Thyroid gland (tissue), 4 donors: ENCODE data around the gene SHPK. TPM values are rescaled to one million over a fixed set of nuclear protein-coding genes. Genes with fewer than 3 reads are reported as not detected.

Experiments
- DNase-seq, 2 donors: peaks; one replicate each; pipeline ENCODE4 v3.0.0-alpha.2; 2019
- H3K27ac ChIP-seq, 3 donors: fragments of 200-600 bp; sonication (generic); 1 replicate in 2 of 3; 2 replicates in 1 of 3; pipeline ENCODE4 v1.5.1; 2016 to 2019; ENCODE audit warnings: mild to moderate bottlenecking in 1 of 3, moderate library complexity in 1 of 3
- H3K27me3 ChIP-seq: fragments of 200-600 bp; sonication (generic); one replicate; pipeline ENCODE4 v1.5.1; 2019
- H3K36me3 ChIP-seq, 2 donors: fragments of 200-600 bp; sonication (generic); one replicate each; pipeline ENCODE4 v1.5.1; 2016 to 2019
- H3K4me1 ChIP-seq, 2 donors: fragments of 200-600 bp; sonication (generic); one replicate each; pipeline ENCODE4 v1.5.1; 2017 to 2019
- H3K4me3 ChIP-seq, 3 donors: fragments of 200-600 bp; sonication (generic); replicated peaks in 1 of 3; 1 replicate in 2 of 3; 2 replicates in 1 of 3; pipeline ENCODE4 v1.5.1; 2016; ENCODE audit warnings: mild to moderate bottlenecking in 1 of 3
- H3K9me3 ChIP-seq: fragments of 200-600 bp; sonication (generic); one replicate; pipeline ENCODE4 v1.5.1; 2017
- POLR2A ChIP-seq, 2 donors: fragments of 450-650 bp; IDR thresholded peaks; one replicate each; pipeline ENCODE4 v1.6.1; 2017; ENCODE audit warnings: antibody characterized with exemption in 2 of 2, mild to moderate bottlenecking in 2 of 2, moderate library complexity in 1 of 2
- WGBS, 2 donors: methylation state at CpG; one replicate each; pipeline ENCODE4 v1.1.5; 2017; 5-methylcytosine and 5-hydroxymethylcytosine counted together
- intact Hi-C: fragments of 100-400 bp; cut with DNase I; formaldehyde crosslinking; loops from one replicate; pipeline ENCODE4 v1.15.1; 2023
- total RNA-seq, 4 donors: library from RNA; depleted of rRNA; stranded (reverse); fragments of >200 nt; gene quantifications; one replicate each; pipeline ENCODE4 v1.2.3, GENCODE V29; 2016
- TF ChIP-seq, protein P1 (sequence below), 6 experiments: fragments of 200-600 bp in 3 of 6; fragments of 450-650 bp in 3 of 6; sonication (generic) in 3 of 6; IDR thresholded peaks; one replicate each; pipeline ENCODE4 v1.5.1; 2016 to 2019; ENCODE audit warnings: antibody characterized with exemption in 6 of 6, mild to moderate bottlenecking in 2 of 6, inconsistent platforms in 1 of 6, moderate library complexity in 1 of 6

SHPK gene
- total RNA-seq, 4 donors from 2014 or later, result 16.1 to 18.4 (median 17.6) TPM

DNA sequence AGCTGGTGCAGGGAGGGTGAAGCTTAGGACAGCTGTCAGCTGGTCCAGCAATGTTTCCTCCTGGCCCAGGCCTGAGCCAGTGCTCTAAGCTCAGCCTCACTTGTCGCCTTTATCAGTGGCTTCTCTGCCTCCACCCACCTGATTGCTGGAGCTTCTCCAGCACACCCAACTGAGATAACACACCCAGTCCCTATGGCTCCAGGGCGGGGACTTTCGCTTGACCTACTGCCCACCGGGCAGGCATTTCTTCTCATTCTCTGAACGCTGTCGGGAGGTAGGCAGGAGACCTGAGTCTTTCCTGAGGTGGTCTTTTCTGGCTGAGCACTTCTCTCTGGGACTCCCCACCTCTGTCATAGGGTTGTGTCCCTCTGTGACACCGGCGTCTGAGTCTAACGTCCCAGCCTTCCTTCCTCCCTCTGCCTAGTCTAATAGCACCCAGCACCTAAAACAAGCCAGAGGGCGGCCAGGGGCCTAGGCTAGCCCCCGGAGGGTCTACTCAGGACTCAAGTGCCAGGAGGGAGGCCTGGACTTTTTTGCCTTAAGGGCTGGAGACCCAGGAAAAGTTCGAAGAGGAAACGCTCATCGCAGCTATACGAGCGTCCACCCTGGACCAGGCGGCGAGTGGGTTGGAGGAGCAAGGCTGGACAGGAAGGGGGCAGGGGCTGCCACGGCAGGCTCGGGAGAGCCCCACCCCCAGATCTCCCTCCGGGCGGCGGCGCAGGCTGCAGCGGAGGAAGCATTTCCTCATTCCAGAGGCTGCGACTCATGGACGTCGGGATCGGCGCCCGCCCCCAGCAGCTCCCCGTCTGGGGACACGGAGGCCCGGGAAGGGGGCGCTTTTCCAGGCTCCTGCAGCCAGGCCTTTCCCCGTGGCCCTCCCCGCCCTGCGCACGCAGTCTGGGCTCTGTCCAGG lies 31.6 kb upstream of the SHPK start:
- no peaks in the 10 kb centered on the region for H3K27me3 ChIP-seq
- peak overlapping the region; percentile 72 to 94 (median 83) for H3K4me3 ChIP-seq
- 6 to 11% methylated on average over 13 to 15 of the region's 39 CpGs for whole genome bisulfite sequencing, 2 donors
- H3K4me1 ChIP-seq, result peaks cover 14 to 25% of the 10 kb centered on the region in 2 donors
- no peaks in the 10 kb centered on the region for H3K9me3 ChIP-seq
- TF ChIP-seq, protein P1, sequence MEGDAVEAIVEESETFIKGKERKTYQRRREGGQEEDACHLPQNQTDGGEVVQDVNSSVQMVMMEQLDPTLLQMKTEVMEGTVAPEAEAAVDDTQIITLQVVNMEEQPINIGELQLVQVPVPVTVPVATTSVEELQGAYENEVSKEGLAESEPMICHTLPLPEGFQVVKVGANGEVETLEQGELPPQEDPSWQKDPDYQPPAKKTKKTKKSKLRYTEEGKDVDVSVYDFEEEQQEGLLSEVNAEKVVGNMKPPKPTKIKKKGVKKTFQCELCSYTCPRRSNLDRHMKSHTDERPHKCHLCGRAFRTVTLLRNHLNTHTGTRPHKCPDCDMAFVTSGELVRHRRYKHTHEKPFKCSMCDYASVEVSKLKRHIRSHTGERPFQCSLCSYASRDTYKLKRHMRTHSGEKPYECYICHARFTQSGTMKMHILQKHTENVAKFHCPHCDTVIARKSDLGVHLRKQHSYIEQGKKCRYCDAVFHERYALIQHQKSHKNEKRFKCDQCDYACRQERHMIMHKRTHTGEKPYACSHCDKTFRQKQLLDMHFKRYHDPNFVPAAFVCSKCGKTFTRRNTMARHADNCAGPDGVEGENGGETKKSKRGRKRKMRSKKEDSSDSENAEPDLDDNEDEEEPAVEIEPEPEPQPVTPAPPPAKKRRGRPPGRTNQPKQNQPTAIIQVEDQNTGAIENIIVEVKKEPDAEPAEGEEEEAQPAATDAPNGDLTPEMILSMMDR (IDR thresholded peaks at IDR 0.05), result no peak
- no peak for TF ChIP-seq POLR2A (IDR thresholded peaks at IDR 0.05)
- intact Hi-C loops, result no loop called here
- H3K36me3 ChIP-seq, result peaks cover 15 to 21% of the 10 kb centered on the region in 2 donors
- H3K27ac ChIP-seq, result peak overlapping the region; percentile 89 to 99 (median 98)
- DNase-seq, result peak; percentile 84

DNA sequence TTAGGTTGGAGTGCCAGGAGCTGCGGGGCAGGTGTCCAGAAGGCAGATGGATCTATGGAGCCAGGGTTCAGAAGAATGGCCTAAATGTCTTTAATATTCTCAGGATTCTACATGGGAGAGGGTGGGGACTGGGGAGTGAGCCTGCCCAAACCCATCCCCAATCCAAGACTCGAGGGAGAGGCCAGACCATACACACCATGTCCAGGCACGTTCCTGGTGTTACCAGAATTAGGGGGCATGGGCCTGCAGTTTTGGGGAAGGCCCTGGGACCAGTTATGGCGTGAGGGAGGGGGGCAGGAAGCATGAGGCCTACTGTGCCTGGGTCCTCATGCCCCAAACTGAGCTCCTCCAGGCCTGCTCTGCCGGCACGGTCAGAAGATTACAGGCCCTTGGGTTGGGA lies 30.5 kb upstream of the SHPK start:
- WGBS, 2 donors, result 95% methylated on average over 6 of the region's 6 CpGs
- no peak for TF ChIP-seq POLR2A (IDR thresholded peaks at IDR 0.05)
- TF ChIP-seq, protein P1 (IDR thresholded peaks at IDR 0.05), result no peak
- peak overlapping the region in 1 of 3 donors; percentile 83 for H3K4me3 ChIP-seq
- no peaks in the 10 kb centered on the region for H3K9me3 ChIP-seq
- DNase-seq, result no peak
- H3K36me3 ChIP-seq, result peaks cover 15 to 21% of the 10 kb centered on the region in 2 donors
- no peak overlapping the region for H3K27ac ChIP-seq
- H3K27me3 ChIP-seq, result no peaks in the 10 kb centered on the region
- H3K4me1 ChIP-seq, result peaks cover 14 to 25% of the 10 kb centered on the region in 2 donors
- intact Hi-C loops, result no loop called here

DNA sequence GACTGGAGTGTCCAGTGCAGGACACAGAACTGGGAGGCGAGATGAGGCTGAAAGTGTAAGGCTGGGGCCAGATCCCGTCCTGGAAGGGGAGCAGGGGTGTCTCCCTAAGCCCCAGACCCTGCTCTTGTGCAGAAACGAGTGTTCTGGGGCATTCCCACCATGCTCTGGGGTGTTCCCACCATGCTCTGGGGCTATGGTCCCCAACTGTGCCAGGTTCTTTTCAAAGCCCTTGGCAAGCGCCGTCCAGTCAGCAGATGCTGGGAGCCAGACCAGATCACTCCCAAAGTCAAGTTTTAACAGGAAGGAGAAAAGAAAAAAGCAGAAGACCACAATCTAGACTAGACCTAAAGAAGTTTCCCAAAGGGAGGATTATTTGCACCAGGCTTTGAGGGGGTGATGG lies 29.8 kb upstream of the SHPK start:
- Histone ChIP-seq H3K9me3 (no peaks in the 10 kb centered on the region), H3K27me3 (no peaks in the 10 kb centered on the region), H3K27ac (no peak overlapping the region), H3K36me3 (peaks cover 15 to 21% of the 10 kb centered on the region in 2 donors), H3K4me1 (peaks cover 14 to 25% of the 10 kb centered on the region in 2 donors), H3K4me3 (no peak overlapping the region)
- no peak for TF ChIP-seq POLR2A (IDR thresholded peaks at IDR 0.05)
- TF ChIP-seq, protein P1 (IDR thresholded peaks at IDR 0.05), result no peak
- 75 to 92% methylated on average over 5 of the region's 5 CpGs for whole genome bisulfite sequencing, 2 donors
- intact Hi-C loops, result no loop called here
- no peak for DNase-seq

DNA sequence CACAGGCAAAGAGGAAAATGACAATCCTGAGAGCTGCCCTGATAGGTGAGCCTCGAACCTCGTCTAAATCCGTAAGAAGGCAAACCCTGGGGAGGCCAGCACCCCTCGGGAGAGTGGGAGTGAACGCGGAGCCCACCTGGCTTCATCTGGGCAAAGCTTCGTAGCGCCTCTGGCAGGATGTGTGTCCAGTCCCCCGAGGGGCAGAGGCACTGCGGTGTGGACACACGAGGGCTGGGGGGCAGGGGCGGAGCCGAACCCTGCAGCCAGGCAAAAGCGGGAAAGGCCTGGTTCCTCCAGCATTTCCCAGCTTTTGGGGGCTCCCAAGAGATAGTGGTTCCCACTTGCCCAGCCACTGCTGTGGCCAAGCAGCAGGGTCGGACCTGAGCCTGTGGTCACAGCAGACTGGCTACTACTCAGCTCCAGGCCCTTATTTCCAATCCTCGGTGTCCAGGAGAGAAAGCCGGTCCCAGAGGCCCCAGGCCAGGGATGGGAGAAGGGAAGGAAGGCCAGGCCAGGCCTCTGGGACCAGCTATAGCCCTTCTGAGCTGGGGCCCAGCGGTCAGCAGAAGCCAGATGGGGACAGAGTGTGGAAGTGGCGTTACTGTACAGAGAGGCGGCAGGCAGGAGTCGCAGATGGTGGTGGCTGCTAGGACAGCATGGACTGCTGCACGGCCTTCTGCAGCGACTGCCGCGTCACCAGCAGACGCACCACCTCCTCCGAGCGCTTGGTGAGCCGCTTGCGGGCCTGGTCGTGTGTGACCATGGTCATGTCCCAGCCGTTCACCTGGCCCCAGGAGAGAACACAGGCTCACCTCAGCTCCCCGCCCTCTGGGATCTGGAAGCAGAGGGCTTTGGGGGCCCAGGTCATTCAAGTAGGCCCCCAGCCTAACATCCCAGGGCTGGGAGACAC lies 27.3 kb upstream of the SHPK start:
- peaks cover 5 to 27% of the 10 kb centered on the region in 2 donors for H3K4me1 ChIP-seq
- no peak for DNase-seq

More for the DNA sequence above, 27.3 kb upstream of the SHPK start:
- peaks cover 15 to 21% of the 10 kb centered on the region in 2 donors for H3K36me3 ChIP-seq
- TF ChIP-seq, protein P1 (IDR thresholded peaks at IDR 0.05), result no peak
- no peak for TF ChIP-seq POLR2A (IDR thresholded peaks at IDR 0.05)
- WGBS, 2 donors, result 89 to 94% methylated on average over 16 to 28 of the region's 33 CpGs
- H3K4me3 ChIP-seq, result no peak overlapping the region
- intact Hi-C loops, result no loop called here
- H3K27ac ChIP-seq, result no peak overlapping the region
- no peaks in the 10 kb centered on the region for H3K9me3 ChIP-seq
- H3K27me3 ChIP-seq, result no peaks in the 10 kb centered on the region
